GM12878 (cell line): ENCODE results near the gene PSMB9. TPM values are rescaled to one million over a fixed set of nuclear protein-coding genes. Genes with fewer than 3 reads are reported as not detected.

Source experiments
- ATF2 ChIP-seq: IDR thresholded peaks from 2 replicates; pipeline ENCODE4 v1.6.1; 2012; ENCODE audit warnings: low read length, inconsistent platforms
- BCLAF1 ChIP-seq: fragments of 450-650 bp; IDR thresholded peaks from 2 replicates; pipeline ENCODE4 v1.6.1; 2017; ENCODE audit warnings: antibody characterized with exemption, mild to moderate bottlenecking, moderate library complexity
- CREM ChIP-seq: IDR thresholded peaks from 2 replicates; pipeline ENCODE4 v1.6.1; 2014; ENCODE audit warnings: antibody characterized with exemption, low read depth
- E2F4 ChIP-seq: IDR thresholded peaks from 2 replicates; pipeline ENCODE4 v1.6.1; 2012; ENCODE audit warnings: low read depth, low read length, improper control_type of control experiment
- E4F1 ChIP-seq: fragments of 450-650 bp; IDR thresholded peaks from 2 replicates; pipeline ENCODE4 v1.6.1; 2018; ENCODE audit warnings: borderline replicate concordance, mild to moderate bottlenecking; ENCODE audit not compliant: partially characterized antibody
- EGR1 ChIP-seq, 2 experiments: IDR thresholded peaks; 1 replicate in 1 of 2; 2 replicates in 1 of 2; pipeline ENCODE4 v1.6.1; 2011 to 2012; ENCODE audit warnings: low read depth in 2 of 2, low read length in 2 of 2, borderline replicate concordance in 1 of 2, mild to moderate bottlenecking in 1 of 2, moderate library complexity in 1 of 2
- FOXK2 ChIP-seq: fragments of 450-650 bp; IDR thresholded peaks from 2 replicates; pipeline ENCODE4 v1.6.1; 2017; ENCODE audit warnings: mild to moderate bottlenecking, moderate library complexity
- NFIC ChIP-seq: IDR thresholded peaks from 2 replicates; pipeline ENCODE4 v1.6.1; 2012; ENCODE audit warnings: low read depth, mild to moderate bottlenecking, inconsistent platforms, low read length, moderate library complexity
- NRF1 ChIP-seq: conservative IDR thresholded peaks from 2 replicates; pipeline ENCODE4 v1.6.1; 2011; ENCODE audit warnings: mild to moderate bottlenecking, low read depth, low read length, improper control_type of control experiment
- POLR2A ChIP-seq: IDR thresholded peaks from 2 replicates; pipeline ENCODE4 v1.6.1; 2011; ENCODE audit warnings: low read depth, mild to moderate bottlenecking, low read length
- SMC3 ChIP-seq: IDR thresholded peaks from 2 replicates; pipeline ENCODE4 v1.6.1; 2011; ENCODE audit warnings: low read length, improper control_type of control experiment, borderline replicate concordance
- TARDBP ChIP-seq: IDR thresholded peaks from 2 replicates; pipeline ENCODE4 v1.6.1; 2016; ENCODE audit warnings: borderline replicate concordance
- ZBTB33 ChIP-seq: fragments of 450-650 bp; IDR thresholded peaks from 2 replicates; pipeline ENCODE4 v1.6.1; 2017; ENCODE audit warnings: mild to moderate bottlenecking
- ZNF592 ChIP-seq: fragments of 450-650 bp; IDR thresholded peaks from 2 replicates; pipeline ENCODE4 v1.6.1; 2017; ENCODE audit warnings: mild to moderate bottlenecking, moderate library complexity
- polyA plus RNA-seq, 11 experiments: library from polyadenylated mRNA; depleted of rRNA in 4 of 11; unstranded in 6 of 11; stranded (reverse) in 5 of 11; fragments of >200 nt; fragmentation: Nextera tagmentation in 4 of 11; fragmentation: Illumina TruSeq in 1 of 11; extraction: Ambion mirVana in 4 of 11; extraction: Trizol in 1 of 11; gene quantifications; 1 replicate in 1 of 11; 2 replicates in 10 of 11; pipeline versions ENCODE4 v1.2.1 to v1.2.3, GENCODE V29; 2011 to 2016; ENCODE audit warnings: inconsistent platforms in 2 of 11, missing spikeins in 2 of 11, low read depth in 1 of 11
- total RNA-seq, 4 experiments: library from RNA; depleted of rRNA in 3 of 4; stranded (reverse); fragments of >200 nt in 3 of 4; fragmentation: Illumina TruSeq in 1 of 4; extraction: Trizol in 1 of 4; gene quantifications; 2 replicates each; pipeline versions ENCODE4 v1.2.1 to v1.2.3, GENCODE V29; 2013 to 2021

The PSMB9 gene
- total and polyA plus RNA-seq, 10 of the 15 experiments (the other 5 are each of a cell fraction or from before 2014, with no cell fraction given): 167 to 517 (median 275) TPM

- TF ChIP-seq ZBTB33 (no peak), BCLAF1 (no peak), CREM (peak; percentile 98), EGR1 (IDR thresholded peaks at IDR 0.05; ENCODE audit: borderline replicate concordance in 1 of 2, low read depth in 2 of 2, low read length in 2 of 2) (peak in 1 of 2 experiments; percentile 53; a peak in 1 of 3 replicates), NRF1 (no peak), SMC3 (no peak), FOXK2 (no peak), NFIC (no peak), POLR2A (peak; percentile 81), TARDBP (peak; percentile 41; the same call in 1 of the 2 replicates), ZNF592 (no peak), E2F4 (no peak), E4F1 (peak; percentile 55), ATF2 (no peak)
Measured at GRCh38 chr6:32843979-32844838, 9.8 kb upstream of the PSMB9 start, which contains the start of gene PSMB8 (continued).
